SJCRH30 (cell line): ENCODE data around the gene WDR83. TPM values are rescaled to one million over a fixed set of nuclear protein-coding genes. Genes with fewer than 3 reads are reported as not detected.
"Not testable (repeated sequence)": the region's sequence is repeated elsewhere in the genome, so short reads cannot be mapped to it uniquely, and the experiment has no call there.

Experiments
- DNase-seq, 2 experiments: peaks; one replicate each; pipeline ENCODE4 v3.0.0-alpha.2; 2015 to 2020
- H3K27ac ChIP-seq: fragments of 250-450 bp; sonication (Bioruptor Pico); 2 replicates; pipeline ENCODE4 v1.5.1; 2020; ENCODE audit warnings: mild to moderate bottlenecking, moderate library complexity
- H3K27me3 ChIP-seq: fragments of 250-450 bp; sonication (Bioruptor Pico); 2 replicates; pipeline ENCODE4 v1.5.1; 2020; ENCODE audit warnings: mild to moderate bottlenecking, moderate library complexity
- H3K36me3 ChIP-seq: fragments of 250-450 bp; sonication (Bioruptor Pico); 2 replicates; pipeline ENCODE4 v1.5.1; 2020; ENCODE audit warnings: mild to moderate bottlenecking, moderate library complexity
- H3K4me1 ChIP-seq: fragments of 250-450 bp; sonication (Bioruptor Pico); 2 replicates; pipeline ENCODE4 v1.5.1; 2020; ENCODE audit warnings: mild to moderate bottlenecking, moderate library complexity
- H3K4me3 ChIP-seq: fragments of 250-450 bp; sonication (Bioruptor Pico); 2 replicates; pipeline ENCODE4 v1.5.1; 2020; ENCODE audit warnings: mild to moderate bottlenecking, moderate library complexity
- H3K9me3 ChIP-seq: fragments of 250-450 bp; sonication (Bioruptor Pico); replicated peaks from 2 replicates; pipeline ENCODE4 v1.5.1; 2020; ENCODE audit warnings: mild to moderate bottlenecking, moderate library complexity
- total RNA-seq: library from RNA; depleted of rRNA; stranded (reverse); fragments of >200 nt; shearing (Covaris generic); gene quantifications from 2 replicates; pipeline ENCODE4 v1.2.3, GENCODE V29; 2014; rRNA removed

Gene WDR83
- total RNA-seq = 11.4 and 11.9 TPM in 2 replicates

- Histone ChIP-seq H3K9me3 (no peaks in the 10 kb centered on the region), H3K36me3 (peaks cover 20% of the 10 kb centered on the region), H3K27ac (peak within 1 kb of the TSS; percentile 17; the same call in 1 of the 2 replicates), H3K27me3 (no peaks in the 10 kb centered on the region), H3K4me1 (no peaks in the 10 kb centered on the region; the same call in 1 of the 2 replicates), H3K4me3 (peak within 1 kb of the TSS; percentile 86)
- DNase-seq = peak; percentile 85 to 93
Measured at GRCh38 chr19:12666265-12667048, at the start of gene WDR83, which contains the start of gene MAN2B1. Gene WDR83 (plus strand): TSS chr19:12666807. CDS start chr19:12669791, 2,984 bp downstream. Gene MAN2B1 (minus strand): TSS chr19:12666742. CDS start chr19:12666701, 41 bp downstream.

GRCh38 chr19:12617646-12618045 is 49.0 kb upstream of the WDR83 start:
- Histone ChIP-seq H3K27ac (no peak overlapping the region), H3K36me3 (peaks cover 60% of the 10 kb centered on the region), H3K4me3 (no peak overlapping the region), H3K4me1 (no peaks in the 10 kb centered on the region), H3K27me3 (no peaks in the 10 kb centered on the region), H3K9me3 (peaks cover 18% of the 10 kb centered on the region)
- DNase-seq = no peak

GRCh38 chr19:12621253-12622024 is 45.2 kb upstream of the WDR83 start:
- H3K27me3 ChIP-seq, H3K27ac ChIP-seq: not testable (repeated sequence)
- peaks cover 64% of the 10 kb centered on the region for H3K36me3 ChIP-seq

GRCh38 chr19:12623361-12624031 is 43.1 kb upstream of the WDR83 start:
- Histone ChIP-seq H3K27ac (no peak overlapping the region), H3K27me3 (no peaks in the 10 kb centered on the region), H3K9me3 (peaks cover 47% of the 10 kb centered on the region), H3K36me3 (peaks cover 73% of the 10 kb centered on the region), H3K4me1 (no peaks in the 10 kb centered on the region), H3K4me3 (no peak overlapping the region)
- no peak for DNase-seq

More at GRCh38 chr19:12621253-12622024, 45.2 kb upstream of the WDR83 start:
- peaks cover 35% of the 10 kb centered on the region for H3K9me3 ChIP-seq
- DNase-seq, H3K4me3 ChIP-seq, H3K4me1 ChIP-seq: not testable (repeated sequence)

GRCh38 chr19:12626958-12627357 is 39.6 kb upstream of the WDR83 start:
- peaks cover 41% of the 10 kb centered on the region for H3K9me3 ChIP-seq
- no peaks in the 10 kb centered on the region for H3K27me3 ChIP-seq
- no peaks in the 10 kb centered on the region for H3K4me1 ChIP-seq
- no peak overlapping the region for H3K4me3 ChIP-seq
- H3K27ac ChIP-seq = no peak overlapping the region
- H3K36me3 ChIP-seq = peaks cover 84% of the 10 kb centered on the region
- no peak for DNase-seq

- H3K27ac ChIP-seq = no peak overlapping the region
- H3K9me3 ChIP-seq = peaks cover 38% of the 10 kb centered on the region
- peaks cover 80% of the 10 kb centered on the region for H3K36me3 ChIP-seq
- no peak overlapping the region for H3K4me3 ChIP-seq
- DNase-seq = peak in 1 of 2 experiments; percentile 25
- H3K4me1 ChIP-seq = no peaks in the 10 kb centered on the region
- no peaks in the 10 kb centered on the region for H3K27me3 ChIP-seq
Measured at GRCh38 chr19:12628040-12629022, 38.3 kb upstream of the WDR83 start.

GRCh38 chr19:12629215-12629614 is 37.4 kb upstream of the WDR83 start:
- peaks cover 73% of the 10 kb centered on the region for H3K36me3 ChIP-seq
- H3K4me3 ChIP-seq = no peak overlapping the region
- no peak for DNase-seq
- H3K27ac ChIP-seq = no peak overlapping the region
- no peaks in the 10 kb centered on the region for H3K4me1 ChIP-seq
- no peaks in the 10 kb centered on the region for H3K27me3 ChIP-seq
- peaks cover 41% of the 10 kb centered on the region for H3K9me3 ChIP-seq

GRCh38 chr19:12636631-12637030 is 30.0 kb upstream of the WDR83 start:
- Histone ChIP-seq H3K27me3 (no peaks in the 10 kb centered on the region), H3K36me3 (peaks cover 3% of the 10 kb centered on the region), H3K4me1 (no peaks in the 10 kb centered on the region), H3K9me3 (peaks cover 16% of the 10 kb centered on the region; the same call in 1 of the 2 replicates), H3K4me3 (no peak overlapping the region), H3K27ac (no peak overlapping the region)
- no peak for DNase-seq

- no peak for DNase-seq
- H3K4me3 ChIP-seq = no peak overlapping the region
- H3K9me3 ChIP-seq = peaks cover 16% of the 10 kb centered on the region; the same call in 1 of the 2 replicates
- no peak overlapping the region for H3K27ac ChIP-seq
- H3K4me1 ChIP-seq = no peaks in the 10 kb centered on the region
- no peaks in the 10 kb centered on the region for H3K27me3 ChIP-seq
- no peaks in the 10 kb centered on the region for H3K36me3 ChIP-seq
Measured at GRCh38 chr19:12638611-12639182, 27.9 kb upstream of the WDR83 start.

GRCh38 chr19:12639901-12640613 is 26.6 kb upstream of the WDR83 start:
- H3K27me3 ChIP-seq = no peaks in the 10 kb centered on the region
- no peaks in the 10 kb centered on the region for H3K36me3 ChIP-seq
- no peak overlapping the region for H3K4me3 ChIP-seq
- no peaks in the 10 kb centered on the region for H3K4me1 ChIP-seq
- H3K9me3 ChIP-seq = peaks cover 10% of the 10 kb centered on the region; the same call in 1 of the 2 replicates
- H3K27ac ChIP-seq = no peak overlapping the region
- DNase-seq = peak in 1 of 2 experiments; percentile 30

- Histone ChIP-seq H3K27ac (no peak overlapping the region), H3K36me3 (no peaks in the 10 kb centered on the region), H3K9me3 (peaks cover 10% of the 10 kb centered on the region; the same call in 1 of the 2 replicates), H3K27me3 (no peaks in the 10 kb centered on the region), H3K4me3 (no peak overlapping the region), H3K4me1 (no peaks in the 10 kb centered on the region)
- no peak for DNase-seq
Measured at GRCh38 chr19:12641456-12641855, 25.2 kb upstream of the WDR83 start.

GRCh38 chr19:12642506-12642905 is 24.1 kb upstream of the WDR83 start:
- Histone ChIP-seq H3K27ac (no peak overlapping the region), H3K36me3 (no peaks in the 10 kb centered on the region), H3K9me3 (peaks cover 5% of the 10 kb centered on the region; the same call in 1 of the 2 replicates), H3K27me3 (no peaks in the 10 kb centered on the region), H3K4me1 (no peaks in the 10 kb centered on the region), H3K4me3 (no peak overlapping the region)
- DNase-seq = no peak

- H3K36me3 ChIP-seq, H3K4me1 ChIP-seq, H3K27me3 ChIP-seq, H3K4me3 ChIP-seq, H3K9me3 ChIP-seq, H3K27ac ChIP-seq, DNase-seq: not testable (repeated sequence)
Measured at GRCh38 chr19:12643716-12644115, 22.9 kb upstream of the WDR83 start.
